Activated naive CD8-positive, alpha-beta T cell treated with anti-CD3 and anti-CD28 coated beads, Interleukin-2, amount 50 U/mL, for 24 hours (primary cell): ENCODE data around the gene GSTP1.
"Not testable (repeated sequence)": the region's sequence is repeated elsewhere in the genome, so short reads cannot be mapped to it uniquely, and the experiment has no call there.

Experiments
- ATAC-seq: fragments of 150-1000 bp; cut with Tn5 transposase; one replicate; pipeline ENCODE4 v1.10.0; 2021
- DNase-seq: peaks from one replicate; pipeline ENCODE4 v3.0.0; 2021
- H3K27ac Mint-ChIP-seq: one replicate; pipeline ENCODE4 v1.8.0; 2021; ENCODE audit warnings: mild to moderate bottlenecking, mixed read lengths
- H3K27me3 Mint-ChIP-seq: one replicate; pipeline ENCODE4 v1.8.0; 2021; ENCODE audit warnings: mixed read lengths
- H3K36me3 Mint-ChIP-seq: one replicate; pipeline ENCODE4 v1.8.0; 2021; ENCODE audit warnings: low read depth, mixed read lengths
- H3K4me1 Mint-ChIP-seq: one replicate; pipeline ENCODE4 v1.8.0; 2021; ENCODE audit warnings: mixed read lengths
- H3K4me3 Mint-ChIP-seq: one replicate; pipeline ENCODE4 v1.8.0; 2021; ENCODE audit warnings: mild to moderate bottlenecking, moderate library complexity, mixed read lengths
- H3K9me3 Mint-ChIP-seq: one replicate; pipeline ENCODE4 v1.8.0; 2021; ENCODE audit warnings: mixed read lengths

GSTP1 gene

GRCh38 chr11:67599149-67599548 is 15.5 kb downstream of the GSTP1 start:
- peaks cover 13% of the 10 kb centered on the region for H3K4me1 Mint-ChIP-seq
- no peaks in the 10 kb centered on the region for H3K36me3 Mint-ChIP-seq
- no peak overlapping the region for H3K4me3 Mint-ChIP-seq
- ATAC-seq: no peak
- H3K27ac Mint-ChIP-seq: no peak overlapping the region
- no peak for DNase-seq
- peaks cover 21% of the 10 kb centered on the region for H3K27me3 Mint-ChIP-seq
- H3K9me3 Mint-ChIP-seq: no peaks in the 10 kb centered on the region

GRCh38 chr11:67600324-67601029 is 16.9 kb downstream of the GSTP1 start:
- no peaks in the 10 kb centered on the region for H3K9me3 Mint-ChIP-seq
- H3K36me3 Mint-ChIP-seq: no peaks in the 10 kb centered on the region
- no peak for ATAC-seq
- no peak overlapping the region for H3K4me3 Mint-ChIP-seq
- no peak overlapping the region for H3K27ac Mint-ChIP-seq
- peaks cover 13% of the 10 kb centered on the region for H3K4me1 Mint-ChIP-seq
- peaks cover 21% of the 10 kb centered on the region for H3K27me3 Mint-ChIP-seq
- DNase-seq: no peak

DNA sequence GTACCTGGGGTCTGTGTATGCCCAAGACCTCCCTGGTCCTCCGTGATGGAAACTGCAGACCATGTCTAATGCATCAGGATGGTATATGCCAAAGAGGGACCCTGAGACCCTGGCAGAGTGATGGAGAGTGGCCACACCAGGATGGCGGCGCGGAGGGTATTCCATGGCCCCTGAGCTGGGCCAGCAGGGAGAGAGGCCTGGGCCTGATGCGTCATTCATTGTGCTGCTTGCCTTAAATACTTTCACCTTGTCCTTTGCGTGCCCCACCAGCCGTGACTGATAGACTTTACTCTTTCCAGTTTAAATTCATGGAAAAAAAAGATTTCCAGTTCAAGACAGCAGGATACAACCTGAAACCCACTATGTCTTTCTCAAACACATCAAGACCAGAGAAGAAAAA is 17.5 kb downstream of the GSTP1 start:
- DNase-seq (no peak), ATAC-seq (no peak)
- Mint-ChIP-seq H3K9me3 (no peaks in the 10 kb centered on the region), H3K4me1 (peaks cover 17% of the 10 kb centered on the region), H3K36me3 (no peaks in the 10 kb centered on the region), H3K27me3 (peaks cover 21% of the 10 kb centered on the region), H3K27ac (no peak overlapping the region), H3K4me3 (no peak overlapping the region)

GRCh38 chr11:67604119-67604518 is 20.5 kb downstream of the GSTP1 start:
- not testable (repeated sequence) for DNase-seq, H3K36me3 Mint-ChIP-seq

GRCh38 chr11:67604815-67605214 is 21.2 kb downstream of the GSTP1 start:
- Mint-ChIP-seq H3K36me3 (peaks cover 12% of the 10 kb centered on the region), H3K27me3 (peaks cover 17% of the 10 kb centered on the region), H3K4me3 (peak overlapping the region; percentile 30), H3K27ac (peak overlapping the region; percentile 44), H3K9me3 (no peaks in the 10 kb centered on the region), H3K4me1 (peaks cover 34% of the 10 kb centered on the region)
- ATAC-seq (no peak), DNase-seq (no peak)

More at GRCh38 chr11:67604119-67604518, 20.5 kb downstream of the GSTP1 start:
- not testable (repeated sequence) for H3K4me3 Mint-ChIP-seq, H3K9me3 Mint-ChIP-seq, ATAC-seq, H3K27ac Mint-ChIP-seq
- Mint-ChIP-seq H3K27me3 (peaks cover 21% of the 10 kb centered on the region), H3K4me1 (peaks cover 36% of the 10 kb centered on the region)

GRCh38 chr11:67605231-67606011 is 21.8 kb downstream of the GSTP1 start:
- Mint-ChIP-seq H3K36me3 (peaks cover 17% of the 10 kb centered on the region), H3K4me3 (peak overlapping the region; percentile 57), H3K4me1 (peaks cover 28% of the 10 kb centered on the region), H3K9me3 (no peaks in the 10 kb centered on the region), H3K27ac (peak overlapping the region; percentile 77), H3K27me3 (peaks cover 10% of the 10 kb centered on the region)
- ATAC-seq (no peak), DNase-seq (no peak)

DNA sequence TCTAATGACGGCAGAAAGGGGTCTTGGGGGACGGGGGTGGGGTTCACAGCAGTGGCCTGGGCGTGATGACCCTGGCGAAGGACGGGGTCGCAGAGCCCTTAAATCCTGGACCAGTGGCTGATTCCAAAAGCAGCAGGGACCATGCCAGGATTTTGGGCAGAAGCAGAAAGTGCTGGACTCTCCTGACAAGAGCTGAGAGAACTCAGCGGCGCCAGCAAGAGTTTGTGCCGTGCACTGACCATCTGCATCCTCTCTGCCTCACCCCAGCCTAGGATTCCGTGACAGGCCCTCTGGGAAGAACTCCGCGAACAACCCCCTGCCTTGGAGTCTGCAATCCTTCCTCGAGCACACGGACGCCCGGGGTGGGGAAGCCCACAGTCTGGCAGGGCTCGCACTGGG is 22.5 kb downstream of the GSTP1 start:
- Mint-ChIP-seq H3K9me3 (no peaks in the 10 kb centered on the region), H3K27ac (peak overlapping the region; percentile 61), H3K4me3 (peak overlapping the region; percentile 93), H3K4me1 (peaks cover 23% of the 10 kb centered on the region), H3K27me3 (peaks cover 4% of the 10 kb centered on the region), H3K36me3 (peaks cover 17% of the 10 kb centered on the region)
- ATAC-seq: no peak
- DNase-seq: no peak

- peak within 1 kb of the TSS; percentile 93 for H3K4me3 Mint-ChIP-seq
- H3K27me3 Mint-ChIP-seq: peaks cover 4% of the 10 kb centered on the region
- H3K27ac Mint-ChIP-seq: peak within 1 kb of the TSS; percentile 92
- ATAC-seq (peak; percentile 98), DNase-seq (peak; percentile 98)
- H3K36me3 Mint-ChIP-seq: peaks cover 17% of the 10 kb centered on the region
- peaks cover 23% of the 10 kb centered on the region for H3K4me1 Mint-ChIP-seq
- H3K9me3 Mint-ChIP-seq: no peaks in the 10 kb centered on the region
These were observed 23.1 kb downstream of the GSTP1 start, which contains the start of gene NDUFV1 for GRCh38 chr11:67606492-67607295. TSS of gene NDUFV1 (plus strand) at chr11:67606936. CDS start at chr11:67607005, 69 bp downstream.

DNA sequence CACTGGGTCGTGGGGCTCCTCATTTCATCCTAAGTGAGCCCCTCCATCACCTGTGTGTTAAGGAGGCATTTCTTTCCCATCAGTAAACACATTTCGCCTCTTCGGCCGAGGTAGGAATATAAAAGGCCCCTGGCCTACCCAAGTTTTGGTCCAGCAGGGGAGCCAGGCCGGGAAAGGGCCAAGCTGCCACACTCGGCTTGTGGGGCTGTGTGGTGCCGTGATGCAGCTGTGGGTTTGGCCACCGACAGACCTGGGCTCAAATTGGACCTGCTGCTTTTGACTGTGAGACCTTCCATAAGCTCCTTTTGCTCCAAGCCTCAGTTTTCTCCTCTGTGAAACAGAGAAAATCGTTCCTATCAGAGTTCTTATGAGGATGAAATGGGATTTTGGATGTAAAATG is 23.9 kb downstream of the GSTP1 start:
- no peak for DNase-seq
- peaks cover 24% of the 10 kb centered on the region for H3K4me1 Mint-ChIP-seq
- H3K9me3 Mint-ChIP-seq: no peaks in the 10 kb centered on the region
- H3K4me3 Mint-ChIP-seq: peak overlapping the region; percentile 93
- peaks cover 20% of the 10 kb centered on the region for H3K36me3 Mint-ChIP-seq
- ATAC-seq: no peak
- H3K27ac Mint-ChIP-seq: peak overlapping the region; percentile 92
- peaks cover 4% of the 10 kb centered on the region for H3K27me3 Mint-ChIP-seq

DNA sequence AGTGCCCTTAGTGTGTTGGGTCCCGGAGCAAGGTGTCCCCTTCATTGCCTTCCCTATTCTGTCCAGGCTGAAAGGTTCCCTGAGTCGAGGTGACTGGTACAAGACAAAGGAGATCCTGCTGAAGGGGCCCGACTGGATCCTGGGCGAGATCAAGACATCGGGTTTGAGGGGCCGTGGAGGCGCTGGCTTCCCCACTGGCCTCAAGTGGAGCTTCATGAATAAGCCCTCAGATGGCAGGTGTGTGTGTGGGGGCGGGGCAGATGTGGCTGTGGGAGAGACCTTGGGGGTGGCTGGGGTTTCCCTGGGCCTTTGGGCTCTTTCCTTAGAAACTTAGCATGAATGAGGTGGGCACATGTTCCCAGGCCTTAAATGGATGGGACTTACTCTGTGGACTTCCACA is 24.9 kb downstream of the GSTP1 start:
- Mint-ChIP-seq H3K9me3 (no peaks in the 10 kb centered on the region), H3K27ac (peak overlapping the region; percentile 46), H3K4me3 (peak overlapping the region; percentile 93), H3K27me3 (no peaks in the 10 kb centered on the region), H3K4me1 (peaks cover 31% of the 10 kb centered on the region), H3K36me3 (peaks cover 27% of the 10 kb centered on the region)
- no peak for ATAC-seq
- no peak for DNase-seq

DNA sequence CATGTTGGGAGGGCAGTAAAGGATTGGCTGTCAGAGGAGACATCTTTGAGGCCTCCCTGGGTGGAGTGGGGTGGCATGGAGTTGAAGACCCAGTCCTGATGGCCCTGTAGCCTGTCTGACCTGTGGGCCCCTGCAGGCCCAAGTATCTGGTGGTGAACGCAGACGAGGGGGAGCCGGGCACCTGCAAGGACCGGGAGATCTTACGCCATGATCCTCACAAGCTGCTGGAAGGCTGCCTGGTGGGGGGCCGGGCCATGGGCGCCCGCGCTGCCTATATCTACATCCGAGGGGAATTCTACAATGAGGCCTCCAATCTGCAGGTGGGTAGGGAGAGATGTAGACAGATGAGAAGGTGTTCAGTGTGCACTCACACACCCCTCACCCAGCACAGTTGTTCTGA is 25.7 kb downstream of the GSTP1 start:
- Mint-ChIP-seq H3K27ac (peak overlapping the region; percentile 46), H3K27me3 (no peaks in the 10 kb centered on the region), H3K36me3 (peaks cover 28% of the 10 kb centered on the region), H3K4me1 (peaks cover 40% of the 10 kb centered on the region), H3K4me3 (no peak overlapping the region), H3K9me3 (no peaks in the 10 kb centered on the region)
- no peak for ATAC-seq
- no peak for DNase-seq

DNA sequence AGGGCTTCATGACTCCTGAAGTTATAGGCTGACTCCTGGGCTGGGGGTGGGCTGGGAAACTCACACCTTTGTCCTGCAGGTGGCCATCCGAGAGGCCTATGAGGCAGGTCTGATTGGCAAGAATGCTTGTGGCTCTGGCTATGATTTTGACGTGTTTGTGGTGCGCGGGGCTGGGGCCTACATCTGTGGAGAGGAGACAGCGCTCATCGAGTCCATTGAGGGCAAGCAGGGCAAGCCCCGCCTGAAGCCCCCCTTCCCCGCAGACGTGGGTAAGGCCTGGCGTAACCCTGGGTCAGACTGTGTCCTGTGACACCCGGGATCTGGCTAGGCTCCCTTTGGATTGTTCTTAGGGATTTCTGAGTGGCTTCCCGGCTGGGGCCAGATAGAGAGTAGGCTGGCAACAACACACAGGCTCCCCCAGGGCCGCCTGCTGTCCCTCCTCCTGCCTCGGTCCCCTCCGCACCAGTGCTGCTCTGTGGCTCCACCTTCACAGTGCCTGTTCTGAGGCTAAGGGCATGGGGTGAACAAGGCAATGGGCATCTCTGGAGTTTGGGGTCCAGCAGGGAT is 26.8 kb downstream of the GSTP1 start:
- Mint-ChIP-seq H3K27me3 (no peaks in the 10 kb centered on the region), H3K4me1 (peaks cover 50% of the 10 kb centered on the region), H3K36me3 (peaks cover 28% of the 10 kb centered on the region), H3K9me3 (no peaks in the 10 kb centered on the region), H3K4me3 (no peak overlapping the region), H3K27ac (no peak overlapping the region)
- DNase-seq: no peak
- ATAC-seq: no peak

DNA sequence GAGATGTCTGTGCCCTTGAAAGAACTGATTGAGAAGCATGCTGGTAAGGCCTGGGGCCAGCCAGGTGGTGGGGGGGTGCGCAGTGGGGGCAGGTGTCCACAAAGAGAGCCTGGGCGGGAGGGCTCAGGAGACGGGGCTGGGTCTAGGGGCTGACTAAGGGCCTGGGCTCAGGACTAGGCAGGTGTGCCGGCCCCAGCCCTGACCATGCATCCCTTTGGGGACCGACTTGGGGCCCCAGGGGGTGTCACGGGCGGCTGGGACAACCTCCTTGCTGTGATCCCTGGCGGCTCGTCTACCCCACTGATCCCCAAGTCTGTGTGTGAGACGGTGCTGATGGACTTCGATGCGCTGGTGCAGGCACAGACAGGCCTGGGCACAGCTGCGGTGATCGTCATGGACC is 27.6 kb downstream of the GSTP1 start:
- DNase-seq (no peak), ATAC-seq (no peak)
- Mint-ChIP-seq H3K27ac (no peak overlapping the region), H3K4me3 (no peak overlapping the region), H3K9me3 (no peaks in the 10 kb centered on the region), H3K36me3 (peaks cover 28% of the 10 kb centered on the region), H3K4me1 (peaks cover 53% of the 10 kb centered on the region), H3K27me3 (no peaks in the 10 kb centered on the region)
